DOHH2 (cell line): ENCODE results near the gene ABLIM1.

ENCODE experiments used
- EZH2phosphoT487 ChIP-seq: fragments of 200-600 bp; sonication (generic); IDR thresholded peaks from 2 replicates; pipeline ENCODE4 v1.6.1; 2017; ENCODE audit warnings: borderline replicate concordance, mild to moderate bottlenecking, antibody characterized with exemption, low read length, moderate library complexity, mixed read lengths
- TF ChIP-seq, protein P1 (sequence below): fragments of 200-600 bp; sonication (generic); IDR thresholded peaks from one replicate; pipeline ENCODE4 v1.5.1; 2014; ENCODE audit warnings: antibody characterized with exemption, mild to moderate bottlenecking, low read depth, low read length; ENCODE audit not compliant: poor library complexity, severe bottlenecking

DNA sequence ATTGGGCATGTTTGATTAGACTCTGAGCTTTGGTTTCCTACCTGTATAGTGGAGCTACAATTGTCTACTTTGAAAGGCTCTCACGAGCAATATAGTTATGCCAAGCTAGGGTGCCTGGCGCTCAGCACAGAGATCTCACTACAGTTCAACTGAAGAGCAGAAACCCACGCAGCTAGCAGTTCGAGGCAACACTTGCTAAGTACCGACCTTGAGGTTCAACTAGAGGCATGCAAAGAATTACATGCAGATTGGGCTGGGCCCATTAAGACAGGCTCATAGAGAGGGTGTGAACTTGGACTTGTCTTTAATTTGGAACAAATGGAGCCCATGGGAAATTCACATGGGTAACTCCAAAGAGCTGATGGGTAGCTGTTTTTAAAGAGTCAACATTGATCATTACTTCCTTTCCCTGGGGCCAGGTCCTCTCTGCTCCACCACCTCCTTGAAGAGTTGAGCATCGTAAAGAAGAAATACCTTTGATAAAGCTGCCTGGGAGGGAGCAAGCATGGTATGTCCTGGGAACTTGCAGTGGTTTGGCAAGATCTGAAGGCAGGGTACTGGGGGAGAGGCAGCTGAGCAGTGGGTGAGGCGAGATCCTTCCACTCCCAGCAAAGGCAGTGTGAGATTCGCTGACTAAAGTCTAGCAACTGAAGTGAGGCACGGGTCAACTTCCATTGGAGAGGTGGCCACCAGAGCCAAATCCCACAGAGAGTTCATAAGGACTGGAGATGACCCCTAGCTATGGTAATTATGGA, 228.3 kb downstream of the ABLIM1 start:
- TF ChIP-seq, protein P1, sequence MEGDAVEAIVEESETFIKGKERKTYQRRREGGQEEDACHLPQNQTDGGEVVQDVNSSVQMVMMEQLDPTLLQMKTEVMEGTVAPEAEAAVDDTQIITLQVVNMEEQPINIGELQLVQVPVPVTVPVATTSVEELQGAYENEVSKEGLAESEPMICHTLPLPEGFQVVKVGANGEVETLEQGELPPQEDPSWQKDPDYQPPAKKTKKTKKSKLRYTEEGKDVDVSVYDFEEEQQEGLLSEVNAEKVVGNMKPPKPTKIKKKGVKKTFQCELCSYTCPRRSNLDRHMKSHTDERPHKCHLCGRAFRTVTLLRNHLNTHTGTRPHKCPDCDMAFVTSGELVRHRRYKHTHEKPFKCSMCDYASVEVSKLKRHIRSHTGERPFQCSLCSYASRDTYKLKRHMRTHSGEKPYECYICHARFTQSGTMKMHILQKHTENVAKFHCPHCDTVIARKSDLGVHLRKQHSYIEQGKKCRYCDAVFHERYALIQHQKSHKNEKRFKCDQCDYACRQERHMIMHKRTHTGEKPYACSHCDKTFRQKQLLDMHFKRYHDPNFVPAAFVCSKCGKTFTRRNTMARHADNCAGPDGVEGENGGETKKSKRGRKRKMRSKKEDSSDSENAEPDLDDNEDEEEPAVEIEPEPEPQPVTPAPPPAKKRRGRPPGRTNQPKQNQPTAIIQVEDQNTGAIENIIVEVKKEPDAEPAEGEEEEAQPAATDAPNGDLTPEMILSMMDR, result no peak
- no peak for TF ChIP-seq EZH2phosphoT487
